Daoy (cell line): Measurements from ENCODE around the gene CDK5RAP2. TPM values are rescaled to one million over a fixed set of nuclear protein-coding genes. Genes with fewer than 3 reads are reported as not detected.

Experiments
- DNase-seq: peaks from one replicate; pipeline ENCODE4 v3.0.0-alpha.2; 2015; ENCODE audit warnings: low read depth
- total RNA-seq: library from RNA; depleted of rRNA; stranded (reverse); fragments of >200 nt; shearing (Covaris generic); gene quantifications from 2 replicates; pipeline ENCODE4 v1.2.3, GENCODE V29; 2014

CDK5RAP2 gene
- total RNA-seq, 1 experiment from 2014 or later: 35.8 TPM

- no peak for DNase-seq
Observed at GRCh38 chr9:120385606-120386389, 194.2 kb downstream of the CDK5RAP2 start.

- DNase-seq: no peak
Observed at GRCh38 chr9:120384925-120385272, 195.1 kb downstream of the CDK5RAP2 start.

GRCh38 chr9:120383999-120384924, 195.7 kb downstream of the CDK5RAP2 start:
- peak; percentile 89 for DNase-seq

- DNase-seq: peak; percentile 35
Observed at GRCh38 chr9:120383611-120383998, 196.4 kb downstream of the CDK5RAP2 start.

GRCh38 chr9:120382453-120382852, 197.5 kb downstream of the CDK5RAP2 start:
- DNase-seq: no peak

- DNase-seq: no peak
Observed at GRCh38 chr9:120381839-120382238, 198.1 kb downstream of the CDK5RAP2 start.

GRCh38 chr9:120379611-120380010, 200.4 kb downstream of the CDK5RAP2 start:
- no peak for DNase-seq

- DNase-seq: no peak
Observed at GRCh38 chr9:120378680-120379079, 201.3 kb downstream of the CDK5RAP2 start.

- DNase-seq: peak; percentile 55
Observed at GRCh38 chr9:120377268-120378159, 202.5 kb downstream of the CDK5RAP2 start.

- no peak for DNase-seq
Observed at GRCh38 chr9:120376101-120376500, 203.9 kb downstream of the CDK5RAP2 start.

GRCh38 chr9:120375316-120375715, 204.7 kb downstream of the CDK5RAP2 start:
- no peak for DNase-seq

GRCh38 chr9:120374817-120375216, 205.2 kb downstream of the CDK5RAP2 start:
- DNase-seq: no peak

GRCh38 chr9:120374239-120374638, 205.7 kb downstream of the CDK5RAP2 start:
- no peak for DNase-seq

- DNase-seq: no peak
Observed at GRCh38 chr9:120372040-120372439, 207.9 kb downstream of the CDK5RAP2 start.

GRCh38 chr9:120369608-120370220, 210.3 kb downstream of the CDK5RAP2 start:
- no peak for DNase-seq

- DNase-seq: no peak
Observed at GRCh38 chr9:120368799-120369198, 211.2 kb downstream of the CDK5RAP2 start.

GRCh38 chr9:120366644-120367019, 213.3 kb downstream of the CDK5RAP2 start:
- peak; percentile 89 for DNase-seq

GRCh38 chr9:120365386-120365785, 214.6 kb downstream of the CDK5RAP2 start:
- DNase-seq: no peak

- no peak for DNase-seq
Observed at GRCh38 chr9:120363697-120364096, 216.3 kb downstream of the CDK5RAP2 start.

- DNase-seq: no peak
Observed at GRCh38 chr9:120362446-120362845, 217.5 kb downstream of the CDK5RAP2 start.

GRCh38 chr9:120361551-120361950, 218.4 kb downstream of the CDK5RAP2 start:
- DNase-seq: no peak
